GM06990 (cell line): ENCODE data around the gene ZNF438.

Experiments used
- DNase-seq: peaks from one replicate; pipeline ENCODE4 v3.0.0-alpha.2; 2011; ENCODE audit not compliant: insufficient read length; ENCODE audit errors: extremely low read depth
- H3K27me3 ChIP-seq: replicated peaks from 2 replicates; pipeline ENCODE4 v1.6.0; 2011; ENCODE audit warnings: low read length; ENCODE audit not compliant: control insufficient read depth, insufficient read depth
- H3K36me3 ChIP-seq: 2 replicates; pipeline ENCODE4 v1.5.1; 2011; ENCODE audit warnings: low read length; ENCODE audit not compliant: control insufficient read depth, insufficient read depth
- H3K4me3 ChIP-seq: replicated peaks from 2 replicates; pipeline ENCODE4 v1.5.1; 2011; ENCODE audit warnings: low read depth, mild to moderate bottlenecking, control low read depth, low read length
- TF ChIP-seq, protein P1 (sequence below): IDR thresholded peaks from 2 replicates; pipeline ENCODE4 v1.5.1; 2011; ENCODE audit warnings: low read length, control low read depth, mild to moderate bottlenecking, inconsistent platforms; ENCODE audit not compliant: insufficient read depth, poor library complexity, severe bottlenecking

The ZNF438 gene

DNA sequence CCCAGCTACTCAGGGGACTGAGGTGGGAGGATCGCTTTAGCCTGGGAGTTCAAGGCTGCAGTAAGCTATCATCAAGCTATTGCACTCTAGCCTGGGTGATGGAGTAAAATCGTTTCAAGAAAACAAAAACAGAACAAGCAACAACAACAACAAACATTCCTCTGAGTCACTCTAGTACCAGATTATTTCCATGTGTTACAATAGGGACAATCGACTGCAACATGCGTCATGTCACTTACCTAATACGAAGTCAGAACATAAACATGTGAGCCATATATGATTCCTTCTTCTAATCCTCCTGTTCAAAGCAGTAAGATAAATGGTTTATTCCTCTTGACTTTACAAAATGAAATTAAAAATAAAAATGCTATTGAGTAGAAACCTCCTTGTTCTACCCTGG, 57.3 kb downstream of the ZNF438 start:
- Histone ChIP-seq H3K36me3 (no peaks in the 10 kb centered on the region), H3K27me3 (no peaks in the 10 kb centered on the region), H3K4me3 (no peak overlapping the region)
- TF ChIP-seq, protein P1, sequence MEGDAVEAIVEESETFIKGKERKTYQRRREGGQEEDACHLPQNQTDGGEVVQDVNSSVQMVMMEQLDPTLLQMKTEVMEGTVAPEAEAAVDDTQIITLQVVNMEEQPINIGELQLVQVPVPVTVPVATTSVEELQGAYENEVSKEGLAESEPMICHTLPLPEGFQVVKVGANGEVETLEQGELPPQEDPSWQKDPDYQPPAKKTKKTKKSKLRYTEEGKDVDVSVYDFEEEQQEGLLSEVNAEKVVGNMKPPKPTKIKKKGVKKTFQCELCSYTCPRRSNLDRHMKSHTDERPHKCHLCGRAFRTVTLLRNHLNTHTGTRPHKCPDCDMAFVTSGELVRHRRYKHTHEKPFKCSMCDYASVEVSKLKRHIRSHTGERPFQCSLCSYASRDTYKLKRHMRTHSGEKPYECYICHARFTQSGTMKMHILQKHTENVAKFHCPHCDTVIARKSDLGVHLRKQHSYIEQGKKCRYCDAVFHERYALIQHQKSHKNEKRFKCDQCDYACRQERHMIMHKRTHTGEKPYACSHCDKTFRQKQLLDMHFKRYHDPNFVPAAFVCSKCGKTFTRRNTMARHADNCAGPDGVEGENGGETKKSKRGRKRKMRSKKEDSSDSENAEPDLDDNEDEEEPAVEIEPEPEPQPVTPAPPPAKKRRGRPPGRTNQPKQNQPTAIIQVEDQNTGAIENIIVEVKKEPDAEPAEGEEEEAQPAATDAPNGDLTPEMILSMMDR = no peak
- DNase-seq = no peak

DNA sequence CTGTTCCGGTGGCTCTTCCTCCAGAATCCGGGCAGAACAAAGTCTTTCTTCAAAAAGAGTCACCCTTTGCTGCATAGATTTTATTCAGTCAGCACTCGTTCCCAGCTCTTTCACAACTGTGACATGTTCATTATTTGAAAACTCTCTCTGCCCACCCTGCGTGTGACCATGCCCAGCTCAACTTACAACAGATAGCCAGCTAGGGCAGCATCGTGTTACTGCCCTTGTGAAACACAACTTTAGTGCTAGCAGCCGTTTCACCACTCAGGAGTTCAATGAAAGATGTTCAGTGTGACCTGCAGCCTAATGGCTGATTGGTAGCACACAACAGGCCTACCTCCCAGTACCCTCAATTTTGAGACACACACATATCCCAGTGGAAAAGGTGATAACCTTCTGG, 57.9 kb downstream of the ZNF438 start:
- H3K27me3 ChIP-seq = no peaks in the 10 kb centered on the region
- DNase-seq = no peak
- H3K36me3 ChIP-seq = no peaks in the 10 kb centered on the region
- H3K4me3 ChIP-seq = no peak overlapping the region
- TF ChIP-seq, protein P1 = no peak

DNA sequence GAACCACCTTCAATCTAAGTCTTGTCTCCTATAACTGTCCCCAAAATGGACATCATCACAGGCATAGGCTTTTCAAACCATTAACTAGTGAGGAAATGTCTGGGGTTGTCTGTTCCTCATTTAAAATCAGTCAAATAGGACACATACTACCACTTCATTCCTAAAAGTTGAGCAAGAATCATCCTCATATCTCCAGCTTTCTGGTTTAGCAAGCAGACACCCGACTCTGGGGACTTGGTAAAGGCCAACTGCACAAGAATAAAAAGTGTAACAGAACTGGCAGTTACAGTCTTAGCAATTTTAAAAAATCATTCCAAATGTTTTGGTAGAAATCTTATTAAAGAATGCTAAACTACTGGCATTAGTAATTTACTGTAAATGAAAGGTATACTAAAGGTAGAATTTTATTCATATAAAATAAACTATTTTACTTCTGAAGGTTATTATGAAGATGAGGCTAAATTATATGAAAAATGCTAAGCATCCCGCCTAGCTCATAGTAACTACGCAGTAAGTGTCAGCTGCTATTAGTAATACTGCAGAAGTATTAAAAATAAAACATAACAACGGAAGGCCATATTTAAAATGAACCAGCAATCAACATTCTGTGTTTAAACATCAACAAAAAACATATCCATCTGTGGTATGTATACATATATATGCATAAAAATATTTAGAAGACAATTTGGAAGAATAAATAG, 60.8 kb downstream of the ZNF438 start:
- no peak for DNase-seq
- H3K36me3 ChIP-seq = no peaks in the 10 kb centered on the region
- H3K27me3 ChIP-seq = no peaks in the 10 kb centered on the region
- TF ChIP-seq, protein P1 = no peak
- H3K4me3 ChIP-seq = no peak overlapping the region

DNA sequence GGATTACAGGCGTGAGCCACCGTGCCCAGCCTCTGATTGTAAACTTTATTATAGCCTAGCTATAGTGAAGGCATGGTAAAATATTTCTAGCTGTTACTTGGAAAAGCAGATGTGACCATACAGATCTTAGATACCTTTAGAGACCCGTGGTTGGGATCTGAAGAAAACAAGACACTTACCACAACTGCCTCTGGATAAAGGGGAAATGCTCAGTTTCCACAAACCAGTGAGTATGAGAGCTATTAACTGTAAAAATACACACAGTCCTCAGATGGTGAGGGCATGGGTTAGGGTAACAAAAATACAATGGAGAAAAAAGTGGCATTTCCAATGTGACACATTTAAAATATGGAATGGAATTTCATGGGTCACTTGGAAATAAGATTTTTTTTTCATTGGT, 63.0 kb downstream of the ZNF438 start:
- Histone ChIP-seq H3K36me3 (no peaks in the 10 kb centered on the region), H3K4me3 (no peak overlapping the region), H3K27me3 (no peaks in the 10 kb centered on the region)
- TF ChIP-seq, protein P1 = no peak
- no peak for DNase-seq

DNA sequence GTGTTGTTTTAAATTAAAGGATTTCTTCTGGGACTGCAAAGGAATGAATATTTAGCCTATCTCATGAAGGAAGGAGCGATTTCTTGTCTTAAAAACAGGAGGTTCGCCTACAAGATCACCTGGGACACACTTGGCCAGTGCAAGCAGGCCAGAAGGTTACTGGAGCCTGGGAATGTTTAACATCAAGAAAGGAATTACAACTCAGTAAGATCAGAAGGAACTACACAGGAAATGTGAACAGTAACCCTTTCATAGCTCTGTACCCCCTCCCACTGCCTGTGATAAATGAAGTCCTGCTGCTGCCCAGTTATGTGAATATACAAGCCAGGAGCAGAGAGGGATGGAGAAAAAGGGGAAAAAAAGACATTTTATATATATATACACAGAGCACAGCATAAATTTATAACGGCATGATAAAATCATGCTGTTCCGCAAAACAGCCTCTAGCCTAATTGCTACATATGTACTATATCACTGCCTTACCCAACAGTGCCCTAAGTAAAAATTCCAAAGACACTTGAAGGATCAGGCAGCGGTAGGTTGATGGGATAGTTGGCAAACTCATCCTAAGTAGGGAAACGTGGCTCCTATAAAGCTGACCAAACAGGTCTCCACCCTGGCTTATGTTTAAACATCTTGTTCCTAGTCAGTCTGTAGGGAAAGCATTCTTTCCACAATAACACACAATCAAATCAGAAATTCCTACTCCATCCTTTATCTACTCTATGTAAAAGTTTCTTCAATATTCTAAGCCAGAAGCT, 63.8 kb downstream of the ZNF438 start:
- DNase-seq = no peak
- Histone ChIP-seq H3K4me3 (no peak overlapping the region), H3K27me3 (no peaks in the 10 kb centered on the region), H3K36me3 (no peaks in the 10 kb centered on the region)
- TF ChIP-seq, protein P1 = no peak
